Bone marrow (tissue), 2 donors: ENCODE measurements around the gene PTPN6.

Experiments
- DNase-seq, 2 donors: peaks; one replicate each; lab custom pipeline; 2025; lab: John Stamatoyannopoulos, UW

The PTPN6 gene

DNA sequence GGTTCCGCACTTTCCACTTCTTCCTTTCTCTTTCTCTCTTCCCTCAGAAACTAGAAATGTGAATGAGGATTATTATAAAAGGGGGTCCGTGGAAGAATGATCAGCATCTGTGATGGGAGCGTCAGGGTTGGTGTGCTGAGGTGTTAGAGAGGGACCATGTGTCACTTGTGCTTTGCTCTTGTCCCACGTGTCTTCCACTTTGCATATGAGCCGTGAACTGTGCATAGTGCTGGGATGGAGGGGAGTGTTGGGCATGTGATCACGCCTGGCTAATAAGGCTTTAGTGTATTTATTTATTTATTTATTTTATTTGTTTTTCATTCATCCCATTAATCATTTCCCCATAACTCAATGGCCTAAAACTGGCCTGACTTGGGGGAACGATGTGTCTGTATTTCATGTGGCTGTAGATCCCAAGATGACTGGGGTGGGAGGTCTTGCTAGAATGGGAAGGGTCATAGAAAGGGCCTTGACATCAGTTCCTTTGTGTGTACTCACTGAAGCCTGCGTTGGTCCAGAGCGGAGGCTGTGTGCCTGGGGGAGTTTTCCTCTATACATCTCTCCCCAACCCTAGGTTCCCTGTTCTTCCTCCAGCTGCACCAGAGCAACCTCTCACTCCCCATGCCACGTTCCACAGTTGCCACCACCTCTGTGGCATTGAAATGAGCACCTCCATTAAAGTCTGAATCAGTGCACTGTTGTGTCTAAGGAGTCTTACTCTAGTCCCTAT is 28.0 kb upstream of the PTPN6 start:
- DNase-seq: no peak

DNA sequence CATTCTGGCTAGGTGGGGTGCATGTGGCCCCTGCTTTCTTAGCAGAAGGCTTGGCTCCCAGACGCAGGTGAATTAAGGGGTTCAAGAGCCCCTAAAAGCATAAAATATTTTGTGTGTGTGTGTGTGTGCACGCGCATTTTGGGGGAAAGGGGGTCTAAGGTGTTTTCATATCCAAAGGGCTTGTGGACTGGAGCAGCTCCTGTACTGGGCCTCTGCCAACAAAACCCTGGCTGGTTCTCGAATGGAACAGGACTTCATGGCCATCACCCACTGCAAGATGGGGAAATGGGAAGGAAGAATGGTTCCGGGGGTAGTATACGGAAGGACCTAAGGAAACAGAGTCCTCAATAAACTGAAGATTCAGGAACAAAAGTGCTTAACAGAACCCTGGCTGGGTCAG is 27.3 kb upstream of the PTPN6 start:
- no peak for DNase-seq

DNA sequence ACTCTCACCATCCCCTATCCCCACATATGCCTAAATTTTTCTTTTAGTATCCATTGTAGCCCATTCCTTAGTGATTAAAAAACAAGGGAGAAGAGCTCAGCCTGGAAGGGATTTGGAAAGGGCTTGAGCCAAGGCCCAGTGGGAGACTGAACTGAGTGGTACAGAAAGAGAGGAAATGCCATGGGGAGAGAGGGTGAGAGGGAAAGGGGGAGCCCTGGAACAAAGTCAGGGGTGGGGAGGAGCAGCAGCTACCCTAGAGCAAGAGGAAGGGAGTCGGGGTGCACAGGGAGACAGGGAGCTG is 26.0 kb upstream of the PTPN6 start:
- DNase-seq: no peak

DNA sequence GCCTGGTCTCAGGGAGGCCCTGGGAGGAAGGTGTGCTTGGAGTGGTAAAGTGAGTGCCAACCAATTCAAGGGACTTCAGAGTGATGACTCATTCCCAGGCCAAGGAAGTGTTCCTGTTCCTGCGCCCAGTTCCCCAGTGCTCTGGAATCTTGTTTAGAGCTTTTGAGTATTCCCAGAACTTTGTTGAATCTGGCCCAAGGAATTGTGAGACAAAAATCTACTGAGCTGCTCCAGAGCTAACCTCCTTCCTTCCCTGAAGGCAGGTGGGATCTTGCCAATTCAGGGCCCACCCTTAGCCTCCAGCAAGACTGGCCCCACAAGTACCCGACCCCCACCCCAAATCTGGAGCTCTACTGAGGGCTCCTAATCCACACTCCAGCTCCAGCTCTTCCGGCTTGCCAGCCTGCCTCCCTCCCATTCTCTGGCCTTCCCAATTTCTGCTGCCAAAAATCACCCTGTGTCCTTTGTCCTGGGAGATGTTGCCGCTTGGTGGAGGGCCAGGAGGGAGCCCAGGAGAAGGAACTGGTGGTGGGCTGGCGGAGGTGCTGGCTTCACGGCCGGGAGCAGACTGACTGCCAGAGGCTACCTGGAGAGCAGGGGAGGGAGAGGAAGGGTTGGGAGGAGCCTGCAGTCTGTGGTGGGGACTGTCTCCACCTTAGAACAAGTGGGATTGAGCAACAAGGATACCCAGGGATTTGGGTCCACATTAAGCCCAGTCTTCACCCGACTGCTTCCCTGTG is 25.4 kb upstream of the PTPN6 start:
- DNase-seq: no peak

DNA sequence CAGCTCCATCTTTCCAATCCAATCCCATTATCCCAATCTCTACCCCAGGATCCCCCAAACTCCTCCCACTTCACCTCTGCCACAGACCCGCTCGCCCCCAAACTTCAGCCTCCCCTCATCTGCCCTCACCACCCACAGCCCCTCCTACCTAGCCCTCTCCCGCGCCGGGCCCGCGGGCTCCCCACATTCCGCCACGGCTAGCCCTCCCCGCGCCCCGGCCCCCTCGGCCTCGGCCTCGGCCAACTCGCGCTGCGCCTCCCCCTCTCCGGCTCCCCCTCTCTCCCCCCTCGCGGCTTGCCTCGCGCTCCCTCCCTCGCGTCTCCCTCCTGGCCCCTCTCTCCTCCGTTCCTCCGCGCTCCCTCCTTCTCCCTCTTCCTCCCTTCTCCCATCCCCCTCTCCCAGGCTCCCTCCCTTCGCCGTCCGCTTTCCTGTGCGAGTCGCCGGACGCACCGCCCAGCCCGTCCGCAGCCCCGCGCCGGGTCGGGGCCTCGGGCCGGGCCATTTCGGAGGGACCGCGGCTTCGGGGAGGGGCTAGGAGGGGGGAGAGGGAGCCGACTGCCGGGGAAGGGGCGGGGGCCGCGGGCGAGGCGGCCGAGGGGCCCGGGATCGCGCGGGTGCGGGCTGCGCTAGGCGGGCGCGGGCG is 23.7 kb upstream of the PTPN6 start, which contains the start of gene ATN1:
ATN1 (plus strand) TSS at position 581 of the 643 bp plus-strand sequence. CDS start 6,043 bp downstream, outside the sequence.
- DNase-seq: peak in 1 of 2 donors; percentile 22

DNA sequence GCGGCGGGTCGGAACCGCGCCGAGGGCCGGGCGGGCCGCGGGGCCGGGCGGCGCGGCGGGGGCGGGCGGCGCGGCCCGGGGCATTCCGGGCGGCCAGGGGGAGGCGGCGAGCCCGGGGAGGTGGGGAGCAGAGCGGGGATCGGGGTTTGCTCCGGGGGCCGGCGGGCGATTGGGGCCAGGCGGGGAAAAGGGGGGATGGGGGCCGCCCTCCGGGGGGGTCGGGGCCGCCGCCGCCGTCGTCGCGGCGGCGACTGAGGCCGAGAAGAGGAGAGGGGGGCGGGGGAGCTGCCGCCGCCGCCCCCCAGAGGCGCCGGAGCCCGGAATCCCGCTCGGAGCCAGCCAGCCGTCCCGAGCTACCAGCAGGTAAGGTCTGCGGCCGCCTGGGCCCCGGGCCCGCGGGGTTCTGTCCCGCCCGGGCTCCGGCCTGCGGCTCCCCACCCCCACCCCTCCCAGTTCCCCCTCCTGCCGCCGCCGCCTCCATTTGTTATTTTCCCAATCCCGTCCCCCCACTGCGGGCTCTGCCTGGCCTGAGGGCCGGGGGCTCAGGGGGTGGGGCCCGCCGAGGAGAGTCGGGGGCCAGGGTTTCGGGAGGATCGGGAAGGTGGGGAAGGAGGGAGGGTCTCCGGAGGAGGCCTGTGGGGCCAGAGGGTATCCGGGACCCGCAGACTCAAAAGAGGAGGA is 23.0 kb upstream of the PTPN6 start:
- no peak for DNase-seq

DNA sequence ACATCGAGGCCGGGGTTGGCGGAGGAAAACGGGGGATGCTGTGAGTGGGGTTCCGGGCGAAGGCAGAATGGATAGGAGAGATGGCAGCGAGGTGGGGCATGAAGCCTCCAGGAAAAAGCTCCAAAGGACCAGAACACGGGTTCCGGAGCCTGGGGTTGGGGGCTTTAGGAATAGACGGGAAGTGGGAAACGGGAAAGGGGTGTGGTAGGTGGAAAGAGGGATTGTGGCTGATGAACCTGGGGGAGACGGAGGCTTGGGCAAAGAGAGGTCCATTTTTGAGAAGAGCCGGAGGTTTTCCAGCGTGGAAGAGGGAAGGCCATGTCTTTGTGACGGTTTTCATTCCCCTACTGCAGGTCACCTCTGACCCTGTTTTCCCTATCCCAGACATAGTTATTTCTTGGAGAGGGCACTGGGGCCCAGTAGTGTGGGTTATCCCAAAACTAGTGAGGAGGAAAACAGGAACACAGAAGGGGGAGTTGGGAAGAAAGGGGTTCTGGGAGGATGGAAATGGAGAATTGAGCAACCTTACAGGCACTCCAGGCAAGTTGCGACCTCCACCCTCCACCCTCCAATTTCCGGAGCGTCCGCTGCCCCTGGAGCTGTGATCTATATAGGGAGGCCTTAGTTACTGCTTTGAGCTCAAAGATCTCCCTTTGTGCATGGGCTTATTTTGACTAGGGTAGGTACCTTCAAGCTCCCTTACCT is 22.3 kb upstream of the PTPN6 start:
- DNase-seq: no peak

DNA sequence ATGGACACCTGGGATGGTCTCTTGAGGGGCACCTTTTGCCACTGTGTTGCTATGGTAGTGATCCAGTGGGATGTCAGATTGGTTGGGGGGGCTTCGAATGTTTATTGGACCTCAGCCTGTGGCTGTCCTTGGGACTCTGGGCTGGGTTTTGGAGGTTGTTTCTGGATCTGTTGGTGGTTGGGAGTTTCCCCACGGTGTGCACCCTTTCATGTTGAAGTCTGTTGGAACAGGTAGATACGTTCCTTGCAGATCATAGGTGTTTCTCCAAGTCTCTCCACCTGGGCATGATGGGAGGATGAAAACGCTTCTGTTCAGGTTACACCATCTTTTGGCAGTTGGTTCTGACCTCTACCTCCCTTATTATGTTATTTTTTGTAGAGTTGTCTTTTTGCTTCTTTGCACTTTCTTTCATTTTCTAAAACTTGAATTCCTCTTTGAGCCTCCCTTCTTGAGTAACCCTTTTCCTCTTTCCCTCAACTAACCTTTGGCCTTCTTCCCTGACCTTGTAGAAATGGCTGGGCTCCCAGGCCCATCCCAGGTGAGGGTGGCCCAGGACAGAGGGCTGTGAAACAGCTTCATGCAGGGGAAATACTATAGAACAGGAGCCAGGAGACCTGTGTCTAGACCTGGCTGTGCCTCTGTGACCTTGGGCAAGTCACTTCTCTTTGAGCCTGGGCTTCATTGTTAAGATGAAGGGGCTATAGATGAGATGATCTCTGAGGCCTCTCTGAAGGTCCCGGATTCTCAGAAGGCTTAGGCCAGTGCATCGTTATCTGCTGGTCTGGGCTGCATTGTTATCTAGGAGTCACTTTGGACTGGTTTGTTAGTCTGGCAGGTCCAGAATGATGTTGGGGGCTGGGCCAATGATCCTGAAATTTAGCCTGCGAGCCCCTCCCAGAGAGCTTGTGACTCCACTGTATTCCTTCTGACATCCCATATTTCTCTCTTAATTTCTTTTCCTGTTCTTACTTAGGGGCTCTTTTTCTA is 21.4 kb upstream of the PTPN6 start:
- DNase-seq: no peak

DNA sequence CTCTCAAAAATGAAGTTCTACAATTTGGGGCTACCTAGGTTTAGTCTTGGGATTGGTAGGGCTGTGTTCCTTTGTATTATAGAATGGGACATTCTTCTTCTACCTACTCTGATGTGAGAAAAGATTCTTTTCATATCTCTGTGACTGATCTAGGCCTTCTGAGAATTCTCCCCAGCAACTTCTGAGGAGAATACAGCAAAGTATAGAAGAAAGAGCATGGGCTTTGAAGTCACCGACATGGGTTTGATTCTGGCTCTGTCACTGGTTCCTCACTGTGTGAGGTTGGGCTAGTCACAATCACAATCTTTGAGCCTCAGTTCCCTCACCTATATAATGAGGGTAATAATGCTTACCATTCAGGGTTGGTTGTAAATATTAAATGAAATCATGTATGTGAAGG is 18.4 kb upstream of the PTPN6 start:
- no peak for DNase-seq

DNA sequence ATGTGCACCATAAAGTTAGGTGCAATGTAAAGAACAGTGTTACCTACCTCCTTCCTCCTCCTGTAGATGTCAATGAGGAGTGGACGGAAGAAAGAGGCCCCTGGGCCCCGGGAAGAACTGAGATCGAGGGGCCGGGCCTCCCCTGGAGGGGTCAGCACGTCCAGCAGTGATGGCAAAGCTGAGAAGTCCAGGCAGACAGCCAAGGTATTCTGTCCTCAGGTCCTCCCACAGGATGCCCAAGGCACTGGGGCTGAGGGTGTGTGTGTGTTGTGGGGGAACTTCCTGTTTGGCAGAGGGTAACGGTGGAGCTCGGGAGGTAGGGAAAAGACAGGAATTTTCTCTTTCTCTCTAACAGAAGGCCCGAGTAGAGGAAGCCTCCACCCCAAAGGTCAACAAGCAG is 17.0 kb upstream of the PTPN6 start:
- DNase-seq: no peak

DNA sequence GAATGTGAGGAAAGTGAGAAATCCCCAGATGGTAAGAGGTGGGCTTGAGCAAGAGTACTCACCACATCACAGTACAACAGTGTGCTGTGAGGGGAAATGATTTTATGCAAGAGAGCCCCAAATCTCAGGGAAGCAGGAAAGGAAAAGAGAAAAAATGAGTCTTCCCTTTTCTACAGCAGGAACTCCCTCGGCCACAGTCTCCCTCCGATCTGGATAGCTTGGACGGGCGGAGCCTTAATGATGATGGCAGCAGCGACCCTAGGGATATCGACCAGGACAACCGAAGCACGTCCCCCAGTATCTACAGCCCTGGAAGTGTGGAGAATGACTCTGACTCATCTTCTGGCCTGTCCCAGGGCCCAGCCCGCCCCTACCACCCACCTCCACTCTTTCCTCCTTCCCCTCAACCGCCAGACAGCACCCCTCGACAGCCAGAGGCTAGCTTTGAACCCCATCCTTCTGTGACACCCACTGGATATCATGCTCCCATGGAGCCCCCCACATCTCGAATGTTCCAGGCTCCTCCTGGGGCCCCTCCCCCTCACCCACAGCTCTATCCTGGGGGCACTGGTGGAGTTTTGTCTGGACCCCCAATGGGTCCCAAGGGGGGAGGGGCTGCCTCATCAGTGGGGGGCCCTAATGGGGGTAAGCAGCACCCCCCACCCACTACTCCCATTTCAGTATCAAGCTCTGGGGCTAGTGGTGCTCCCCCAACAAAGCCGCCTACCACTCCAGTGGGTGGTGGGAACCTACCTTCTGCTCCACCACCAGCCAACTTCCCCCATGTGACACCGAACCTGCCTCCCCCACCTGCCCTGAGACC is 15.6 kb upstream of the PTPN6 start:
- DNase-seq: no peak

DNA sequence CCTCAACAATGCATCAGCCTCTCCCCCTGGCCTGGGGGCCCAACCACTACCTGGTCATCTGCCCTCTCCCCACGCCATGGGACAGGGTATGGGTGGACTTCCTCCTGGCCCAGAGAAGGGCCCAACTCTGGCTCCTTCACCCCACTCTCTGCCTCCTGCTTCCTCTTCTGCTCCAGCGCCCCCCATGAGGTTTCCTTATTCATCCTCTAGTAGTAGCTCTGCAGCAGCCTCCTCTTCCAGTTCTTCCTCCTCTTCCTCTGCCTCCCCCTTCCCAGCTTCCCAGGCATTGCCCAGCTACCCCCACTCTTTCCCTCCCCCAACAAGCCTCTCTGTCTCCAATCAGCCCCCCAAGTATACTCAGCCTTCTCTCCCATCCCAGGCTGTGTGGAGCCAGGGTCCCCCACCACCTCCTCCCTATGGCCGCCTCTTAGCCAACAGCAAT is 14.9 kb upstream of the PTPN6 start:
- no peak for DNase-seq

DNA sequence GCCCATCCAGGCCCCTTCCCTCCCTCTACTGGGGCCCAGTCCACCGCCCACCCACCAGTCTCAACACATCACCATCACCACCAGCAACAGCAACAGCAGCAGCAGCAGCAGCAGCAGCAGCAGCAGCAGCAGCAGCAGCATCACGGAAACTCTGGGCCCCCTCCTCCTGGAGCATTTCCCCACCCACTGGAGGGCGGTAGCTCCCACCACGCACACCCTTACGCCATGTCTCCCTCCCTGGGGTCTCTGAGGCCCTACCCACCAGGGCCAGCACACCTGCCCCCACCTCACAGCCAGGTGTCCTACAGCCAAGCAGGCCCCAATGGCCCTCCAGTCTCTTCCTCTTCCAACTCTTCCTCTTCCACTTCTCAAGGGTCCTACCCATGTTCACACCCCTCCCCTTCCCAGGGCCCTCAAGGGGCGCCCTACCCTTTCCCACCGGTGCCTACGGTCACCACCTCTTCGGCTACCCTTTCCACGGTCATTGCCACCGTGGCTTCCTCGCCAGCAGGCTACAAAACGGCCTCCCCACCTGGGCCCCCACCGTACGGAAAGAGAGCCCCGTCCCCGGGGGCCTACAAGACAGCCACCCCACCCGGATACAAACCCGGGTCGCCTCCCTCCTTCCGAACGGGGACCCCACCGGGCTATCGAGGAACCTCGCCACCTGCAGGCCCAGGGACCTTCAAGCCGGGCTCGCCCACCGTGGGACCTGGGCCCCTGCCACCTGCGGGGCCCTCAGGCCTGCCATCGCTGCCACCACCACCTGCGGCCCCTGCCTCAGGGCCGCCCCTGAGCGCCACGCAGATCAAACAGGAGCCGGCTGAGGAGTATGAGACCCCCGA is 14.3 kb upstream of the PTPN6 start:
- no peak for DNase-seq

DNA sequence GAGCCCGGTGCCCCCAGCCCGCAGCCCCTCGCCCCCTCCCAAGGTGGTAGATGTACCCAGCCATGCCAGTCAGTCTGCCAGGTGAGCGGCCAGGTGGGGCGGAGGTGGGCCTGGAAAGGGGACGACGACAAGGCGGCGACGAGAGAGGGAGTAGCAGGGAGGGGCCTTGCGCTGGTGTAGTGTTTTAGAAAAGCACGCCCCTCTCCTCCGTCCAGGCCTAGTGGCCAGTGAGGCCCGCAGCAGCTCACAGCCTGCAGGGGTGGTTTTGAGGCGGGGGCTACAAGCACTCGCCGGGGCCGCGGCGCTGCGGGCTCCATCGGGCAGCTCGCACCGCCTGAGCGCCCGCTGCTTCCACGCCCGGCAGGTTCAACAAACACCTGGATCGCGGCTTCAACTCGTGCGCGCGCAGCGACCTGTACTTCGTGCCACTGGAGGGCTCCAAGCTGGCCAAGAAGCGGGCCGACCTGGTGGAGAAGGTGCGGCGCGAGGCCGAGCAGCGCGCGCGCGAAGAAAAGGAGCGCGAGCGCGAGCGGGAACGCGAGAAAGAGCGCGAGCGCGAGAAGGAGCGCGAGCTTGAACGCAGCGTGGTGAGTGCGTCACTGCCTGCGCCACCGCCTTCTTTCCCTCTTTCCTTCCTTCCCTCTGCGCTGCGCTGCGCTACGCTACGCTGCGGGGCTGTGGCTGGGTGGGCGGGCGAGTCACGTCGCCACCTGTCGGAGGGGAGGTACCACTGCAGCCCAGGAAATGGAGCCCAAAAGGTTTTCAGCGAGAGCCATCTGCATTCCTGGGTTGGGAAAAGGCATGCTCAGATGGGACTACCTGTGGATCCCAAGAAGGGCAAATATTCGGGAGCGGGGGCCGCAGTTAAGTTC is 13.4 kb upstream of the PTPN6 start:
- DNase-seq: peak; percentile 65 to 95

DNA sequence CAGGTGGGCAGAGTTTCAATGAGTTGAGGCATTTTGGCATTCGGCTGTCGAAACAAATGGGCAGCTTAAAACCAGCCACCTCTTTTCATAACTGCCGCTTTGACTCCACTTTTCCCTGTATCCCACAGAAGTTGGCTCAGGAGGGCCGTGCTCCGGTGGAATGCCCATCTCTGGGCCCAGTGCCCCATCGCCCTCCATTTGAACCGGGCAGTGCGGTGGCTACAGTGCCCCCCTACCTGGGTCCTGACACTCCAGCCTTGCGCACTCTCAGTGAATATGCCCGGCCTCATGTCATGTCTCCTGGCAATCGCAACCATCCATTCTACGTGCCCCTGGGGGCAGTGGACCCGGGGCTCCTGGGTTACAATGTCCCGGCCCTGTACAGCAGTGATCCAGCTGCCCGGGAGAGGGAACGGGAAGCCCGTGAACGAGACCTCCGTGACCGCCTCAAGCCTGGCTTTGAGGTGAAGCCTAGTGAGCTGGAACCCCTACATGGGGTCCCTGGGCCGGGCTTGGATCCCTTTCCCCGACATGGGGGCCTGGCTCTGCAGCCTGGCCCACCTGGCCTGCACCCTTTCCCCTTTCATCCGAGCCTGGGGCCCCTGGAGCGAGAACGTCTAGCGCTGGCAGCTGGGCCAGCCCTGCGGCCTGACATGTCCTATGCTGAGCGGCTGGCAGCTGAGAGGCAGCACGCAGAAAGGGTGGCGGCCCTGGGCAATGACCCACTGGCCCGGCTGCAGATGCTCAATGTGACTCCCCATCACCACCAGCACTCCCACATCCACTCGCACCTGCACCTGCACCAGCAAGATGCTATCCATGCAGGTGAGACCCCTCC is 12.6 kb upstream of the PTPN6 start:
- no peak for DNase-seq

DNA sequence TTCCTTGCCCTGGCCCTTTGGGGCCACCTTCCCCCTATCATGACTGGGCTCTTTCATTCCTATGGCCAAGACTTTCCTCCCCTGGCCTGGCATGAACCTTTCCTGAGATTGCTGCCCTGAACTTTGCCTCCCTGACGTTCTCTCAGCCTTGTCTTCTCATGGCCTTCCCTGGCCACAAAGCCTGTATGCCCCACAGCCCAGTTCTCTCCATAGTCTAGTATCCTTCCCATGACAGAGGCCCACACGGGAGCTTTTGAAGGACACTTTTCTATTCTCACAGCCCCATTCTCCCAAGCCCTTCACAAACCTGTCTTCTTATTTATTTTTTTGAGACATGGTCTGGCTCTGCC is 12.0 kb upstream of the PTPN6 start:
- DNase-seq: no peak

DNA sequence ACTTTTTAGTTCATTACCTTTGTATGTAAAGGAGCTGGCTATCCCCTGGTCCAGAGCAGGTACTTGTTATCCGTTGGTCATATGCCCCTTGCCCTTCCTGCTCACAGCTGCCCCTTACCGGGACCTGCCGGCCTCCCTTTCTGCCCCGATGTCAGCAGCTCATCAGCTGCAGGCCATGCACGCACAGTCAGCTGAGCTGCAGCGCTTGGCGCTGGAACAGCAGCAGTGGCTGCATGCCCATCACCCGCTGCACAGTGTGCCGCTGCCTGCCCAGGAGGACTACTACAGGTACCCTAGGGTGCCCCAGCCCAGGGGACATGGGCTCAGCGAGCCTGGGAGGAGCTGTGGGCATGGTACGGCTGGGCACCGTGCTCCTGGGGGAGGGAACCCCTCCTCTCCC is 9.9 kb upstream of the PTPN6 start:
- no peak for DNase-seq
